GM12878 (cell line): ENCODE results near the gene INHA.

ENCODE experiments used
- EP300 ChIP-seq, 2 experiments: fragments of 150-350 bp in 1 of 2; IDR thresholded peaks; 2 replicates each; pipeline ENCODE4 v1.6.1; 2011 to 2012; ENCODE audit warnings: low read depth in 2 of 2, low read length in 2 of 2, borderline replicate concordance in 1 of 2, improper control_type of control experiment in 1 of 2, inconsistent platforms in 1 of 2; ENCODE audit not compliant: control insufficient read depth in 1 of 2
- ESRRA ChIP-seq: IDR thresholded peaks from 2 replicates; pipeline ENCODE4 v1.6.1; 2012; ENCODE audit warnings: mild to moderate bottlenecking, low read length, improper control_type of control experiment
- EZH2 ChIP-seq: IDR thresholded peaks from 2 replicates; pipeline ENCODE4 v1.6.1; 2012; ENCODE audit warnings: low read depth, mild to moderate bottlenecking, control low read depth, inconsistent platforms, low read length, borderline replicate concordance; ENCODE audit not compliant: control insufficient read depth
- HCFC1 ChIP-seq: fragments of 150-350 bp; IDR thresholded peaks from 2 replicates; pipeline ENCODE4 v1.6.1; 2014; ENCODE audit warnings: low read length
- MTA3 ChIP-seq: IDR thresholded peaks from 2 replicates; pipeline ENCODE4 v1.6.1; 2012; ENCODE audit warnings: low read length, inconsistent platforms, borderline replicate concordance
- NFIC ChIP-seq: IDR thresholded peaks from 2 replicates; pipeline ENCODE4 v1.6.1; 2012; ENCODE audit warnings: low read depth, mild to moderate bottlenecking, inconsistent platforms, low read length, moderate library complexity
- NR2F1 ChIP-seq: fragments of 450-650 bp; conservative IDR thresholded peaks from 2 replicates; pipeline ENCODE4 v1.6.1; 2017; ENCODE audit warnings: mild to moderate bottlenecking
- NRF1 ChIP-seq: conservative IDR thresholded peaks from 2 replicates; pipeline ENCODE4 v1.6.1; 2011; ENCODE audit warnings: mild to moderate bottlenecking, low read depth, low read length, improper control_type of control experiment
- RFX5 ChIP-seq: IDR thresholded peaks from 2 replicates; pipeline ENCODE4 v1.6.1; 2011; ENCODE audit warnings: low read depth, low read length, improper control_type of control experiment
- SMARCA5 ChIP-seq: fragments of 450-650 bp; IDR thresholded peaks from 2 replicates; pipeline ENCODE4 v1.6.1; 2017; ENCODE audit warnings: mild to moderate bottlenecking
- TF ChIP-seq, protein P1 (sequence below), 3 experiments: IDR thresholded peaks in 2 of 3; conservative IDR thresholded peaks in 1 of 3; 2 replicates each; pipeline ENCODE4 v1.5.1; 2011; ENCODE audit warnings: low read depth in 3 of 3, low read length in 3 of 3, mild to moderate bottlenecking in 3 of 3, control low read depth in 2 of 3, moderate library complexity in 2 of 3, inconsistent platforms in 1 of 3, mixed read lengths in 1 of 3; ENCODE audit not compliant: control insufficient read depth in 2 of 3, insufficient read depth in 1 of 3; ENCODE audit errors: extremely low read depth in 1 of 3
- TF ChIP-seq, protein P2 (sequence below): IDR thresholded peaks from 2 replicates; pipeline ENCODE4 v1.6.1; 2012; ENCODE audit warnings: mild to moderate bottlenecking, low read depth, low read length
- TF ChIP-seq, protein P3 (sequence below): fragments of 450-650 bp; IDR thresholded peaks from 2 replicates; pipeline ENCODE4 v1.6.1; 2016; ENCODE audit warnings: mild to moderate bottlenecking
- TF ChIP-seq, protein P4 (sequence below): fragments of 450-650 bp; IDR thresholded peaks from 2 replicates; pipeline ENCODE4 v1.6.1; 2017; ENCODE audit warnings: mild to moderate bottlenecking, moderate library complexity

DNA sequence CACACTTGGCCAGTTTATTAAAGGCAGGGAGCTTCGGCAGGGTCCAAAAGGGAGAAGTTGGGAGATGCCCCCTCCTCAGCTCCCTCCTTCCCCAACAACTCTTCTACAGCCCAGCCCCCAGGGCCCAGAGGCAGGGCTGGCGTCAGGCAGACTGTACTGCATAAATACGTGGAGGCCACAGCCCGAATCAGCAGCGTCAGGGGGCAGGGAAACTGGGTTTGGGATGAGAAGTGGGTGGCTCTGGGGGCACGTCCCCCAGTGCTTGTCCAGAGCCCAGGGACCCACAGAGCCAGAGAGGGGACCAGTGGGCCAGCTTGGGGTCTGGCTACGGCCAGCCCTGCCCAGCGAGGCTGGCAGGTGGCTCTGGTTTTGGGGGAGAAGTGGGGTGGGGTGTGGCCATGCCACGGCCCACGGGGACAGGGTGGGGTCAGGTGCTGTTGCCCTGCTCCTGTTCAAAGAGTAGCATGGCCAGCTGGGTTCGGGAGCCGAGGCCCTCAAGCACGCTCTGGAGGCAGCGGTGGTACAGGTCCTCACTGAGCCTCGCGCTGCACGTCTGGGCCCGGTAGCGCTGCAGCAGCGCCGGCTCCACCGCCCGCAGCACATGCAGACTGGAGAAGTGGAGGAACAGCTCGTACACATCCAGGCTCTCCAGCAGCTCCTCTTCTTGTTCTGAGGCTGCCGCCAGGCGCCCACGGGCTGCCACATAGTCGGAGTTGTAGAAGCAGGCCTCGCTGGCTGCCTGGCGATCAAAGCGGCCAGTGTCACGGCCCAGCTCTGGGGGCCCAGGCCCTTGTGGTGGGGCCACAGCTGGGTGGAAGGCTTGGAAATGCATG is 32.9 kb upstream of the INHA start:
- TF ChIP-seq HCFC1 (no peak), NFIC (no peak), MTA3 (no peak), SMARCA5 (no peak), NR2F1 (no peak), EZH2 (no peak), ESRRA (no peak), EP300 (IDR thresholded peaks at IDR 0.05; ENCODE audit: borderline replicate concordance in 1 of 2, control insufficient read depth in 1 of 2, low read depth in 2 of 2, low read length in 2 of 2) (no peak), RFX5 (no peak), NRF1 (no peak)
- TF ChIP-seq, protein P1, sequence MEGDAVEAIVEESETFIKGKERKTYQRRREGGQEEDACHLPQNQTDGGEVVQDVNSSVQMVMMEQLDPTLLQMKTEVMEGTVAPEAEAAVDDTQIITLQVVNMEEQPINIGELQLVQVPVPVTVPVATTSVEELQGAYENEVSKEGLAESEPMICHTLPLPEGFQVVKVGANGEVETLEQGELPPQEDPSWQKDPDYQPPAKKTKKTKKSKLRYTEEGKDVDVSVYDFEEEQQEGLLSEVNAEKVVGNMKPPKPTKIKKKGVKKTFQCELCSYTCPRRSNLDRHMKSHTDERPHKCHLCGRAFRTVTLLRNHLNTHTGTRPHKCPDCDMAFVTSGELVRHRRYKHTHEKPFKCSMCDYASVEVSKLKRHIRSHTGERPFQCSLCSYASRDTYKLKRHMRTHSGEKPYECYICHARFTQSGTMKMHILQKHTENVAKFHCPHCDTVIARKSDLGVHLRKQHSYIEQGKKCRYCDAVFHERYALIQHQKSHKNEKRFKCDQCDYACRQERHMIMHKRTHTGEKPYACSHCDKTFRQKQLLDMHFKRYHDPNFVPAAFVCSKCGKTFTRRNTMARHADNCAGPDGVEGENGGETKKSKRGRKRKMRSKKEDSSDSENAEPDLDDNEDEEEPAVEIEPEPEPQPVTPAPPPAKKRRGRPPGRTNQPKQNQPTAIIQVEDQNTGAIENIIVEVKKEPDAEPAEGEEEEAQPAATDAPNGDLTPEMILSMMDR (IDR thresholded peaks at IDR 0.05 in 2 of 3, conservative IDR thresholded peaks at IDR 0.05 in 1 of 3; ENCODE audit: control insufficient read depth in 2 of 3, extremely low read depth in 1 of 3, insufficient read depth in 1 of 3, low read depth in 3 of 3, low read length in 3 of 3): no peak
- TF ChIP-seq, protein P2, sequence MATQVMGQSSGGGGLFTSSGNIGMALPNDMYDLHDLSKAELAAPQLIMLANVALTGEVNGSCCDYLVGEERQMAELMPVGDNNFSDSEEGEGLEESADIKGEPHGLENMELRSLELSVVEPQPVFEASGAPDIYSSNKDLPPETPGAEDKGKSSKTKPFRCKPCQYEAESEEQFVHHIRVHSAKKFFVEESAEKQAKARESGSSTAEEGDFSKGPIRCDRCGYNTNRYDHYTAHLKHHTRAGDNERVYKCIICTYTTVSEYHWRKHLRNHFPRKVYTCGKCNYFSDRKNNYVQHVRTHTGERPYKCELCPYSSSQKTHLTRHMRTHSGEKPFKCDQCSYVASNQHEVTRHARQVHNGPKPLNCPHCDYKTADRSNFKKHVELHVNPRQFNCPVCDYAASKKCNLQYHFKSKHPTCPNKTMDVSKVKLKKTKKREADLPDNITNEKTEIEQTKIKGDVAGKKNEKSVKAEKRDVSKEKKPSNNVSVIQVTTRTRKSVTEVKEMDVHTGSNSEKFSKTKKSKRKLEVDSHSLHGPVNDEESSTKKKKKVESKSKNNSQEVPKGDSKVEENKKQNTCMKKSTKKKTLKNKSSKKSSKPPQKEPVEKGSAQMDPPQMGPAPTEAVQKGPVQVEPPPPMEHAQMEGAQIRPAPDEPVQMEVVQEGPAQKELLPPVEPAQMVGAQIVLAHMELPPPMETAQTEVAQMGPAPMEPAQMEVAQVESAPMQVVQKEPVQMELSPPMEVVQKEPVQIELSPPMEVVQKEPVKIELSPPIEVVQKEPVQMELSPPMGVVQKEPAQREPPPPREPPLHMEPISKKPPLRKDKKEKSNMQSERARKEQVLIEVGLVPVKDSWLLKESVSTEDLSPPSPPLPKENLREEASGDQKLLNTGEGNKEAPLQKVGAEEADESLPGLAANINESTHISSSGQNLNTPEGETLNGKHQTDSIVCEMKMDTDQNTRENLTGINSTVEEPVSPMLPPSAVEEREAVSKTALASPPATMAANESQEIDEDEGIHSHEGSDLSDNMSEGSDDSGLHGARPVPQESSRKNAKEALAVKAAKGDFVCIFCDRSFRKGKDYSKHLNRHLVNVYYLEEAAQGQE: no peak
- TF ChIP-seq, protein P3, sequence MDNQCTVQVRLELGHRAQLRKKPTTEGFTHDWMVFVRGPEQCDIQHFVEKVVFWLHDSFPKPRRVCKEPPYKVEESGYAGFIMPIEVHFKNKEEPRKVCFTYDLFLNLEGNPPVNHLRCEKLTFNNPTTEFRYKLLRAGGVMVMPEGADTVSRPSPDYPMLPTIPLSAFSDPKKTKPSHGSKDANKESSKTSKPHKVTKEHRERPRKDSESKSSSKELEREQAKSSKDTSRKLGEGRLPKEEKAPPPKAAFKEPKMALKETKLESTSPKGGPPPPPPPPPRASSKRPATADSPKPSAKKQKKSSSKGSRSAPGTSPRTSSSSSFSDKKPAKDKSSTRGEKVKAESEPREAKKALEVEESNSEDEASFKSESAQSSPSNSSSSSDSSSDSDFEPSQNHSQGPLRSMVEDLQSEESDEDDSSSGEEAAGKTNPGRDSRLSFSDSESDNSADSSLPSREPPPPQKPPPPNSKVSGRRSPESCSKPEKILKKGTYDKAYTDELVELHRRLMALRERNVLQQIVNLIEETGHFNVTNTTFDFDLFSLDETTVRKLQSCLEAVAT: no peak
- TF ChIP-seq, protein P4, sequence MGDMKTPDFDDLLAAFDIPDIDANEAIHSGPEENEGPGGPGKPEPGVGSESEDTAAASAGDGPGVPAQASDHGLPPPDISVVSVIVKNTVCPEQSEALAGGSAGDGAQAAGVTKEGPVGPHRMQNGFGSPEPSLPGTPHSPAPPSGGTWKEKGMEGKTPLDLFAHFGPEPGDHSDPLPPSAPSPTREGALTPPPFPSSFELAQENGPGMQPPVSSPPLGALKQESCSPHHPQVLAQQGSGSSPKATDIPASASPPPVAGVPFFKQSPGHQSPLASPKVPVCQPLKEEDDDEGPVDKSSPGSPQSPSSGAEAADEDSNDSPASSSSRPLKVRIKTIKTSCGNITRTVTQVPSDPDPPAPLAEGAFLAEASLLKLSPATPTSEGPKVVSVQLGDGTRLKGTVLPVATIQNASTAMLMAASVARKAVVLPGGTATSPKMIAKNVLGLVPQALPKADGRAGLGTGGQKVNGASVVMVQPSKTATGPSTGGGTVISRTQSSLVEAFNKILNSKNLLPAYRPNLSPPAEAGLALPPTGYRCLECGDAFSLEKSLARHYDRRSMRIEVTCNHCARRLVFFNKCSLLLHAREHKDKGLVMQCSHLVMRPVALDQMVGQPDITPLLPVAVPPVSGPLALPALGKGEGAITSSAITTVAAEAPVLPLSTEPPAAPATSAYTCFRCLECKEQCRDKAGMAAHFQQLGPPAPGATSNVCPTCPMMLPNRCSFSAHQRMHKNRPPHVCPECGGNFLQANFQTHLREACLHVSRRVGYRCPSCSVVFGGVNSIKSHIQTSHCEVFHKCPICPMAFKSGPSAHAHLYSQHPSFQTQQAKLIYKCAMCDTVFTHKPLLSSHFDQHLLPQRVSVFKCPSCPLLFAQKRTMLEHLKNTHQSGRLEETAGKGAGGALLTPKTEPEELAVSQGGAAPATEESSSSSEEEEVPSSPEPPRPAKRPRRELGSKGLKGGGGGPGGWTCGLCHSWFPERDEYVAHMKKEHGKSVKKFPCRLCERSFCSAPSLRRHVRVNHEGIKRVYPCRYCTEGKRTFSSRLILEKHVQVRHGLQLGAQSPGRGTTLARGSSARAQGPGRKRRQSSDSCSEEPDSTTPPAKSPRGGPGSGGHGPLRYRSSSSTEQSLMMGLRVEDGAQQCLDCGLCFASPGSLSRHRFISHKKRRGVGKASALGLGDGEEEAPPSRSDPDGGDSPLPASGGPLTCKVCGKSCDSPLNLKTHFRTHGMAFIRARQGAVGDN: no peak
